ENCODE measurements around the gene RASSF4. TPM values are rescaled to one million over a fixed set of nuclear protein-coding genes. Genes with fewer than 3 reads are reported as not detected.

Gene RASSF4
- total RNA-seq, 4 donors from 2014 or later: 27.6 to 41.5 (median 32.7) TPM

- no peak overlapping the region for H3K4me3 ChIP-seq
- no peak for TF ChIP-seq POLR2A (IDR thresholded peaks at IDR 0.05; ENCODE audit: low read depth)
- no peak for TF ChIP-seq EP300 (IDR thresholded peaks at IDR 0.05)
- TF ChIP-seq CTCF (IDR thresholded peaks at IDR 0.05): no peak
- TF ChIP-seq POLR2AphosphoS5 (IDR thresholded peaks at IDR 0.05): no peak
- DNase-seq (ENCODE audit: extremely low spot score): no peak
- H3K27ac ChIP-seq (replicated peaks in 1 of 4): no peak overlapping the region
- H3K27me3 ChIP-seq: no peaks in the 10 kb centered on the region
- no peaks in the 10 kb centered on the region for H3K9me3 ChIP-seq
- 87% methylated on average over 4 of the region's 4 CpGs for WGBS
- peaks cover 28 to 47% (median 33%) of the 10 kb centered on the region in 4 donors for H3K4me1 ChIP-seq
- H3K36me3 ChIP-seq: no peaks in the 10 kb centered on the region
- intact Hi-C loops (cut with DNase I): no loop called here
Observed at GRCh38 chr10:44930904-44931620, 28.5 kb upstream of the RASSF4 start.

DNA sequence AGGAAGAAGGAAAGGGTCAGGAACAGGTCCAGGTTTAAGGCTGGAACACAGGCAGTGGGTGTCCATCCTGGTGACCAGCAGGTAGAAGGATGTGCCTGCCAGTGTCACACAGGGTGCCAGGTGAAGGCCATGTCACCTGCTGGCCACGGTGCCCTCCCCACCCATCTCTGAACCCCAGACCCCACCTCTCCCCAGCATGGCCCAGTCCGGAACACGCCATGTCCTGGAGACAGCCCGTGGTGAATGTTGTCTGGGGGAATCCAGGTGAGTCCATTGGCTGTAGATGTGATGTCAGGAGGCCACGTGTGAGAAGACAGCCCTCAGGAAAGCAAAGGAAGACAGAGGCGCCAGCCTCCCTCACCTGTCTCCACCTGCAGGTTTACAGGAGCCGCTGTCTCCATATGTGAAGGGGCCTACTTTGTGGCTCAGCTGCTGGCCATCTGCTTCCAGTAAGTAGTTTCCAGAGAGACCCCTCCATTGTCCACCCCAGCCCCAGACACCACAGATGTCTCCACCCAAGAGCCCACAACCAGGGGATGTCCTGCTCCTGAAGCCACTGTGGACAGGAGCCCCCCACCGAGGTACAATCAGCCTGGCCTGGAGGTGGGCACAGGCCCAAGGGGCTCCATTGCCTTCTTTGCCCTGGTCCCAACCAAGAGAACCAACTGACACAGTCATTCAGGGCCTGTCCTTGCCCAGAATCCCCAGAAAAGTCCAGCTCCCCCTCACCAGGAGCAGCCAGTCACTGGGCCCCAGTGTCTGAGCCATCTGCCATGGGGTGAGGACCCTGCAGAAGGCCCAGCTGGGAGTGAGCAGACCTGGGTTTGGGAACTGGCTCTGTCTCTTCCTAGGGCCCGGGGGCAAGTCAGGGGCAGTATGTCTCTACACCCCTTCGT is 27.7 kb upstream of the RASSF4 start:
- no peak for DNase-seq (ENCODE audit: extremely low spot score)
- Histone ChIP-seq H3K36me3 (no peaks in the 10 kb centered on the region), H3K27ac (replicated peaks in 1 of 4) (no peak overlapping the region), H3K9me3 (no peaks in the 10 kb centered on the region), H3K27me3 (no peaks in the 10 kb centered on the region), H3K4me1 (peaks cover 35 to 50% (median 39%) of the 10 kb centered on the region in 4 donors), H3K4me3 (no peak overlapping the region)
- intact Hi-C loops (cut with DNase I): loop anchor here (1.0 kb wide), 1 partner anchor 43 kb away; no protein-coding TSS in a partner anchor
- 79% methylated on average over 7 of the region's 10 CpGs for WGBS
- TF ChIP-seq POLR2AphosphoS5 (IDR thresholded peaks at IDR 0.05): no peak
- TF ChIP-seq EP300 (IDR thresholded peaks at IDR 0.05): no peak
- no peak for TF ChIP-seq POLR2A (IDR thresholded peaks at IDR 0.05; ENCODE audit: low read depth)

DNA sequence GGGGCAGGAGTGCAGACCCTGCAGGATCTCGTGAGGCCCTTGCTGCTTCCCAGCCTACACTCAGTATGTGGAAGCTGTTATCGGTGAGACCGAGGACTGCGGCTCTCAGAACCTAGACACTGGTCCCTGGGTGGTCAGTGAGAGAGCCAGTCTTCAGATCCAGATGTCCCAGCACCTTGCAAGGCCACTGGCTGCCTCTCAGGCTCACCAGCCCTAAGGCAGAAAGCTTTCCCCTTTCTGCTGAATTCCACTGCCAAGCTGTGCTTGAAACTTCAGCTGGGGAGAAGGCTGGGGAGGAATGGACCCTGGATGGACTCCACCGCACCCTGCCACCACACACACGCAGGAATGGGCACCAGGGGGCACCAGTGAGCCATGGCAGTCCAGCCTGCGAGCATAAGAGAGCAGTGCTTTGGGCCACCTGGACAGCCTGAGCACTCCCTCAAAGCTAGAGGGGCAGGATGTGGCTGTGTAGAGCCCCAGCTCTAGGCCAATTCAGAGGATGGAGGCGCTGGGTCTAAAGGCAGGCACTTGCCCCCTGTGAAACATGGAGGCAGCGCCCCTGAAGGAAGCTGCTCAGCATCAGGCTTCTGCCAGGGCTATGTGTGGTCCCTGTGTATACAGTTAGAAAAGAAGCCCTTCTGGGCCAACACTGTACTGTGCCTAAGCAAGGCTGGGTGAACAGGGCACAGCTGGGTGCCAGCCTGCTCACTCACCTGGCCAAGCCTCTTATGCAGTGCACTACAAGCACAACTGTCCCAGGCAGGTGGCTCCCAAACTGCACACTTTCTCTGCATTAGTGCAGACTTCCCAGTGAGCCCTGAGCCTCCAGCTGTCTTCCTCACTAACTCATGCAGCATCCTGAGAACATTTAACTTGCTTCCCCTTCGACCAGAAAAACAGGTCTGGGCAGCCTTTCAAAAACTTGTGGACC is 26.8 kb upstream of the RASSF4 start:
- TF ChIP-seq EP300 (IDR thresholded peaks at IDR 0.05) (no peak), POLR2A (IDR thresholded peaks at IDR 0.05; ENCODE audit: low read depth) (no peak), POLR2AphosphoS5 (IDR thresholded peaks at IDR 0.05) (peak; percentile 54 to 76), CTCF (IDR thresholded peaks at IDR 0.05) (peak in 2 of 3 experiments; percentile 91 to 93)
- Histone ChIP-seq H3K36me3 (no peaks in the 10 kb centered on the region), H3K9me3 (no peaks in the 10 kb centered on the region), H3K27ac (replicated peaks in 1 of 4) (peak overlapping the region in 1 of 4 donors; percentile 12), H3K27me3 (no peaks in the 10 kb centered on the region), H3K4me3 (no peak overlapping the region), H3K4me1 (peaks cover 35 to 43% (median 40%) of the 10 kb centered on the region in 4 donors)
- intact Hi-C loops (cut with DNase I): loop anchor here (1.0 kb wide), 1 partner anchor 43 kb away; no protein-coding TSS in a partner anchor
- DNase-seq (ENCODE audit: extremely low spot score): peak; percentile 96
- 44% methylated on average over 6 of the region's 10 CpGs for WGBS

GRCh38 chr10:44933451-44934321 is 25.9 kb upstream of the RASSF4 start:
- 83% methylated on average over 8 of the region's 9 CpGs for WGBS
- Histone ChIP-seq H3K36me3 (no peaks in the 10 kb centered on the region), H3K4me3 (no peak overlapping the region), H3K9me3 (no peaks in the 10 kb centered on the region), H3K27ac (replicated peaks in 1 of 4) (peak overlapping the region in 3 of 4 donors; percentile 46 to 61 (median 46)), H3K4me1 (peaks cover 35 to 43% (median 40%) of the 10 kb centered on the region in 4 donors), H3K27me3 (no peaks in the 10 kb centered on the region)
- TF ChIP-seq CTCF (IDR thresholded peaks at IDR 0.05) (no peak), POLR2A (IDR thresholded peaks at IDR 0.05; ENCODE audit: low read depth) (no peak), EP300 (IDR thresholded peaks at IDR 0.05) (no peak), POLR2AphosphoS5 (IDR thresholded peaks at IDR 0.05) (no peak)
- DNase-seq (ENCODE audit: extremely low spot score): no peak
- intact Hi-C loops (cut with DNase I): no loop called here
